Skeletal muscle tissue (tissue), 4 donors: ENCODE results near the gene C19orf67. TPM values are rescaled to one million over a fixed set of nuclear protein-coding genes. Genes with fewer than 3 reads are reported as not detected.

Source experiments
- H3K27ac ChIP-seq: one replicate; pipeline ENCODE4 v1.7.0; 2013; ENCODE audit warnings: mild to moderate bottlenecking, low read depth, low read length, inconsistent platforms
- H3K27me3 ChIP-seq, 3 donors: one replicate each; pipeline ENCODE4 v1.7.0; 2013; ENCODE audit warnings: low read length in 3 of 3; ENCODE audit not compliant: control insufficient read depth in 3 of 3, insufficient read depth in 3 of 3
- H3K36me3 ChIP-seq, 3 donors: one replicate each; pipeline ENCODE4 v1.7.0; 2013; ENCODE audit warnings: low read length in 3 of 3; ENCODE audit not compliant: control insufficient read depth in 3 of 3, insufficient read depth in 3 of 3
- H3K4me1 ChIP-seq, 3 donors: one replicate each; pipeline ENCODE4 v1.7.0; 2013; ENCODE audit warnings: low read length in 3 of 3, mild to moderate bottlenecking in 3 of 3; ENCODE audit not compliant: control insufficient read depth in 3 of 3, insufficient read depth in 3 of 3
- H3K4me3 ChIP-seq, 3 donors: one replicate each; pipeline ENCODE4 v1.7.0; 2013; ENCODE audit warnings: low read length in 3 of 3
- H3K9ac ChIP-seq, 3 donors: one replicate each; pipeline ENCODE4 v1.7.0; 2013; ENCODE audit warnings: low read length in 3 of 3, mild to moderate bottlenecking in 3 of 3, moderate library complexity in 2 of 3, low read depth in 1 of 3
- H3K9me3 ChIP-seq, 3 donors: one replicate each; pipeline ENCODE4 v1.7.0; 2013; ENCODE audit warnings: low read length in 3 of 3; ENCODE audit not compliant: control insufficient read depth in 3 of 3
- total RNA-seq: library from RNA; depleted of rRNA; stranded (reverse); fragments of >200 nt; gene quantifications from one replicate; pipeline ENCODE4 v1.2.3, GENCODE V29; 2014
- donor health status: Osteomylitis.

Gene C19orf67
- total RNA-seq, 1 donor from 2014 or later: not detected

DNA sequence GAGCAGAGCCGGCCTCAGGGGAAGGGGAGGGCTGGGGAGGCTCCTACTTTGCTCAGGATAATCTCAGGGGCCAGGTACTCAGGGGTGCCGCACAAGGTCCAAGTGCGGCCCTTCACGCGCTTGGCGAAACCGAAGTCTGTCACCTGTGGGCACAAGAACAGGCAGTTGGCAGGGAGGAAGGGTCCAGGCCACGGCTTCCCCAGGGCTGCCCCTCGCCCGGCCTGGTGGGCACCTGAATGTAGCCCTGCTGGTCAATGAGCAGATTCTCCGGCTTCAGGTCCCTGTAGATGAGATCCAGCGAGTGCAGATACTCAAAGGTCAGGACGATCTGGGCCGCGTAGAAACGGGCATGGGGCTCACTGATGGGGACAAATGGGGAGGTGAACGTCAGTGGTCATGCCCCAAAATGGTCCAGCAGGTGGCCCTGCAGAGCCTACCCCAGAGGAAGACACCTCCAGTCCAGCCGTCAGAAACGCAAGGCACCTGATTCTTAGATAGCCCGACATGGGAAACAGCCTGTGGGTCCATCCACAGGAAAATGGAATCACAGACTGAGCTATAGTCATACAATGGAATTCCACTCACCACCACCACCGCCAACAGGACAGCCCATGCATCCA lies 12.1 kb upstream of the C19orf67 start:
- no peak overlapping the region for H3K4me3 ChIP-seq
- H3K9me3 ChIP-seq: peaks cover 0 to 8% (median 4%) of the 10 kb centered on the region in 3 donors
- peaks cover 0 to 8% (median 6%) of the 10 kb centered on the region in 3 donors for H3K4me1 ChIP-seq
- peaks cover 41 to 50% (median 42%) of the 10 kb centered on the region in 3 donors for H3K36me3 ChIP-seq
- no peak overlapping the region for H3K9ac ChIP-seq
- no peaks in the 10 kb centered on the region for H3K27me3 ChIP-seq
- H3K27ac ChIP-seq: no peak overlapping the region

DNA sequence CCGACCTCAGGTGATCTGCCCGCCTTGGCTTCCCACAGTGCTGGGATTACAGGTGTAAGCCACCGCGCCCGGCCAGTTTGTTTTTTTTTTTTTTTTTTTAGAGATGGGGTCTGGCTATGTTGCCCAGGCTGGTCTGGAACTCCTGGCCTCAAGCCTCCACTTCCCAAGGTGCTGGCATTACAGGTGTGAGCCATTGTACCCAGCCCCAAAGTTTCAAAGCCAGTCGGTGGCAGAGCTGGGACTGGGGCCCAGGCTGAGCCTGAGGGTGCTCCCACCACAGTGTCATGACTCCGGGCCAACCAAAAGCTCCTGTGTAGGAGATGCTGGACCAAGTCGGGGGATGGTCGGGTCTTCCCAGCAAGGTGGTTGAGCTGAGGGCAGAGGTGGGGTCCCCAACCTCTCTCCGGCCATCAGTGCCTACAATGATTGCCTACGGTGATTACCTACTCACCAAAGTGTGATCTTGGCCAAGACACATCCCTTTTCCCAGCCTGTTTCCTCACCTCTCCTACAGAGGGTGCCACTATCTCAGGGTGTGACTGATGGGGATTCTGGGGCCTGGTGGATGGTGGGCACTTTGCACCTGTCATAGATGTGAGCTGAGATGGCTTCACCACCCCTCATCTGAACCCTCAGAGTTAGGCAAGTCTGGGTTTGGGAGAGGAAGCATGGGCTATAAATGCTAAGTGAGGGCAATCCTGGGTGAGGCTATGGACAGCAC lies 10.8 kb upstream of the C19orf67 start:
- Histone ChIP-seq H3K4me3 (no peak overlapping the region), H3K27me3 (no peaks in the 10 kb centered on the region), H3K9me3 (peaks cover 0 to 8% (median 4%) of the 10 kb centered on the region in 3 donors), H3K36me3 (peaks cover 34 to 41% (median 35%) of the 10 kb centered on the region in 3 donors), H3K27ac (no peak overlapping the region), H3K4me1 (peaks cover under 1 to 3% (median 1%) of the 10 kb centered on the region in 3 donors), H3K9ac (no peak overlapping the region)

GRCh38 chr19:14094854-14095253 lies 9.3 kb upstream of the C19orf67 start:
- Histone ChIP-seq H3K27me3 (no peaks in the 10 kb centered on the region), H3K9me3 (peaks cover 0 to 8% (median 4%) of the 10 kb centered on the region in 3 donors), H3K4me1 (peaks cover 3 to 4% (median 3%) of the 10 kb centered on the region in 3 donors), H3K9ac (no peak overlapping the region), H3K4me3 (no peak overlapping the region), H3K36me3 (peaks cover 24 to 32% (median 27%) of the 10 kb centered on the region in 3 donors), H3K27ac (no peak overlapping the region)

DNA sequence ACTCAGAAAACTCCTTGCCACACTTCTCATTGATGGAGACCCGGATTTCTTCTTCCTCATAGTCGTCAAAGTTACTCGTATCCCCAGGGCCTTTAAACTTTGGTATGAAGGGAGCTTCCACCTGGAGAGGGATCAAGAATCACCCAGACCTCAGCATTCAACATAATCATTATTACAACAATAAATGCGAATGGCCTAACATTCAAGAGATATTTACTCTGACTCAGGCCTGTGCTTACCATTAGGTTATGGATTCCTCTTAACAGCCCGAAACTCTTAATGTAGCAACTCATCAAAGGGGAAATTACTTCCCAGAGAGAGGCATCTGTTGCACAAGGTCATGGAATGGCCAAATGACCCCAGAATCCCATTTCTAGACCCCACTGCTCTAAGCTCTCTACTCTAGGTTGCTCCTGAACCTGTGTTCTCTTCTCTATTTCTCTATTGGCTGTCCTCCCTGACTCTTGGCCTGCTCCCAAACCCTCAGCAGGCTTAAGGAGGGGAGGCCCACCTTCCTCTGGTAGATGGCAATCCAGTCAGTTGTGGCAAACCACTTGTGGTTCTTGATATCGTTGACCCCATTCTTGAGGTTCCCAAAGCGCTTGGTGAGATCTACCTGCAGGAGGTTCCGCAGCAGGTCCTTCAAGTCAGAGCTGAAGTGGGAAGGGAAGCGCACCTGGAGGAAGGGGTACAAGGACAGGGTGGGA lies 7.7 kb upstream of the C19orf67 start:
- Histone ChIP-seq H3K9ac (no peak overlapping the region), H3K27me3 (no peaks in the 10 kb centered on the region), H3K9me3 (peaks cover 0 to 8% (median 4%) of the 10 kb centered on the region in 3 donors), H3K27ac (no peak overlapping the region), H3K4me3 (no peak overlapping the region), H3K36me3 (peaks cover 29 to 37% (median 32%) of the 10 kb centered on the region in 3 donors), H3K4me1 (peaks cover 3 to 8% (median 7%) of the 10 kb centered on the region in 3 donors)

DNA sequence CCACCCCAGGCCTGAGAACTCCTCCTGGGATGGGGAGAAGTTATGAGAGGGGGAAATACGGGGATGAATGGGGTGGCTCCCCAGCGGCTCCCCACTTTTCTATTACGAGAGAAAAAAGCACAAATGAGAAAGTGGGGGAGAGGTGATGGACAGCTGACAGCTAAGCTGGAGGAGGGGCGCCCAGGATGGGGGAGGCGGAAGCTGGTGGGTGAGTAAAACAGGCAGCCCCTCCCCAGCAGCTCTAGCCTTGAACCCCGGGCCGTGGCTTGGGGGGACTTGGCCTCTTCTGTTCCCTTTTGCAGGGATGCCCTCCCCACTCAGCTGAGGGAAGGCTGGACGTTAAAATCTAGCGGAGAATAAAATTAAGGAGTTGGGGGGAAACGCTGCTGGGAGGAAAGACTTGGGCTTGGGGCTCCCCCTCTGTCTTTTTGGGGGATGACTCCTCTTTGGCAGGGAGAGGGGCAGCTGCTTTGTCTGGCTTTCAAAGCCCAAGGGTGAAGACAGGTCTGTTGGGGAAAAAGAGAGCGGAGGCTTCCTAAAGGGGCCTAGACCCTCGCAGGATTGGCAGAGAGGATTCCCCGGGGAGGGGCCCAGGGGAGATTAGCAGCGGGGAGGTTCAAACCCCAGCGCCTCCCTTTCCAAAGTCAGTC lies 6.4 kb upstream of the C19orf67 start:
- Histone ChIP-seq H3K27ac (peak overlapping the region; percentile 93), H3K9me3 (peaks cover 0 to 8% (median 4%) of the 10 kb centered on the region in 3 donors), H3K27me3 (no peaks in the 10 kb centered on the region), H3K9ac (peak overlapping the region in 2 of 3 donors; percentile 69 to 87), H3K4me3 (peak overlapping the region in 2 of 3 donors; percentile 86 to 87), H3K4me1 (peaks cover 3 to 8% (median 7%) of the 10 kb centered on the region in 3 donors), H3K36me3 (peaks cover 19 to 31% (median 21%) of the 10 kb centered on the region in 3 donors)

- peak overlapping the region; percentile 83 to 87 (median 86) for H3K4me3 ChIP-seq
- H3K9me3 ChIP-seq: peaks cover 0 to 8% (median 4%) of the 10 kb centered on the region in 3 donors
- peaks cover 12 to 27% (median 14%) of the 10 kb centered on the region in 3 donors for H3K36me3 ChIP-seq
- no peaks in the 10 kb centered on the region for H3K27me3 ChIP-seq
- peak overlapping the region; percentile 93 for H3K27ac ChIP-seq
- H3K4me1 ChIP-seq: peaks cover 3 to 8% (median 7%) of the 10 kb centered on the region in 3 donors
- H3K9ac ChIP-seq: peak overlapping the region; percentile 69 to 89 (median 87)
Measured at GRCh38 chr19:14091081-14091812, 5.7 kb upstream of the C19orf67 start.

DNA sequence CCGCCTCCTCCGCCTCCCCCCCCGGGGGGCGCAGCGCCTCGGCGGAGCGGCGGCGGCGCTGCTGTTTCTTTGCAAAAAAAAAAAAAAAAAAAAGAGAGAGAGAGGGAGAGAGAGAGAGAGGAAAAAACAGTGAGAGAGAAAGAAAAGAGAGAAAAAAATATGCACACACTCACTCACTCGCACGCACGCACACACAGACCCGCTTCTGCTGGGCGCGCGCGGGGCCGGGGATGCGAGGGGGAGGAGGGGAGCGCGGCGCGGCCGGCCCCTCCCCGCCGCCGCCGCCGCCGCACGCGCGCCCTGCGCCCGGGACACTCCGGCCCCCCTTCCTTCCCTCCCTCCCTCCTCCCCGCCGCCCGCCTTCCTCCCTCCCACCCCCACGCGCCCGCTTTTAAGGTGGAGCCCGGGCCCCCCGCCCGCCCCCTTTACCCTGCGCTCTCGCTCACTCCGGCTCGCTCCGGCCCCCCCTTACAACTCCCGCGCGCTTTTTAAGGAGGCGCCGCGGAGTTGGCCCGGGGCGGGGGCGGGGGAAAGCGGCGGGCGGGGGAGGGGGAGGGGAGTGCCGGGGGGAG lies 5.0 kb upstream of the C19orf67 start, which contains the start of gene SAMD1:
Gene SAMD1, minus strand, starts transcription at position 243 of the 572 bp plus-strand sequence.
- H3K36me3 ChIP-seq: peaks cover 12 to 27% (median 14%) of the 10 kb centered on the region in 3 donors
- H3K27ac ChIP-seq: peak within 1 kb of the TSS; percentile 93
- peaks cover 3 to 8% (median 7%) of the 10 kb centered on the region in 3 donors for H3K4me1 ChIP-seq
- peak within 1 kb of the TSS; percentile 83 to 87 (median 86) for H3K4me3 ChIP-seq
- H3K9me3 ChIP-seq: peaks cover 0 to 8% (median 4%) of the 10 kb centered on the region in 3 donors
- H3K9ac ChIP-seq: peak within 1 kb of the TSS; percentile 69 to 89 (median 87)
- H3K27me3 ChIP-seq: no peaks in the 10 kb centered on the region

GRCh38 chr19:14089662-14090508 lies 4.3 kb upstream of the C19orf67 start:
- Histone ChIP-seq H3K9me3 (peaks cover 0 to 8% (median 4%) of the 10 kb centered on the region in 3 donors), H3K36me3 (peaks cover 12 to 27% (median 14%) of the 10 kb centered on the region in 3 donors), H3K4me3 (peak overlapping the region in 2 of 3 donors; percentile 68), H3K27ac (peak overlapping the region; percentile 19), H3K4me1 (peaks cover 3 to 8% (median 7%) of the 10 kb centered on the region in 3 donors), H3K9ac (peak overlapping the region in 2 of 3 donors; percentile 14 to 69), H3K27me3 (no peaks in the 10 kb centered on the region)
